ENCODE data around the gene CXCL1.

CXCL1 gene

DNA sequence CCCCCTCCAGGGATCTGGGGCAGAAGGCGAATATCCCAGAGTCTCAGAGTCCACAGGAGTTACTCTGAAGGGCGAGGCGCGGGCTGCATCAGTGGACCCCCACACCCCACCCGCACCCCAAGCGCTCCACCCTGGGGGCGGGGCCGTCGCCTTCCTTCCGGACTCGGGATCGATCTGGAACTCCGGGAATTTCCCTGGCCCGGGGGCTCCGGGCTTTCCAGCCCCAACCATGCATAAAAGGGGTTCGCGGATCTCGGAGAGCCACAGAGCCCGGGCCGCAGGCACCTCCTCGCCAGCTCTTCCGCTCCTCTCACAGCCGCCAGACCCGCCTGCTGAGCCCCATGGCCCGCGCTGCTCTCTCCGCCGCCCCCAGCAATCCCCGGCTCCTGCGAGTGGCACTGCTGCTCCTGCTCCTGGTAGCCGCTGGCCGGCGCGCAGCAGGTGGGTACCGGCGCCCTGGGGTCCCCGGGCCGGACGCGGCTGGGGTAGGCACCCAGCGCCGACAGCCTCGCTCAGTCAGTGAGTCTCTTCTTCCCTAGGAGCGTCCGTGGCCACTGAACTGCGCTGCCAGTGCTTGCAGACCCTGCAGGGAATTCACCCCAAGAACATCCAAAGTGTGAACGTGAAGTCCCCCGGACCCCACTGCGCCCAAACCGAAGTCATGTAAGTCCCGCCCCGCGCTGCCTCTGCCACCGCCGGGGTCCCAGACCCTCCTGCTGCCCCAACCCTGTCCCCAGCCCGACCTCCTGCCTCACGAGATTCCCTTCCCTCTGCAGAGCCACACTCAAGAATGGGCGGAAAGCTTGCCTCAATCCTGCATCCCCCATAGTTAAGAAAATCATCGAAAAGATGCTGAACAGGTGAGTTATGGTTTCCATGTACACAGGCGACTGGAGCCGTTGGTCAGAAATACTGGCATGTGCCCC, at the start of gene CXCL1:
Gene CXCL1 (plus strand): TSS at position 264 of the 926 bp plus-strand sequence. CDS start 78 bp downstream, at position 342.
- H3K4me3 ChIP-seq = peak within 1 kb of the TSS; percentile 31 to 47 (median 43)
- peak within 1 kb of the TSS in 15 of 21 experiments; percentile 1 to 82 (median 58) for H3K27ac ChIP-seq

DNA sequence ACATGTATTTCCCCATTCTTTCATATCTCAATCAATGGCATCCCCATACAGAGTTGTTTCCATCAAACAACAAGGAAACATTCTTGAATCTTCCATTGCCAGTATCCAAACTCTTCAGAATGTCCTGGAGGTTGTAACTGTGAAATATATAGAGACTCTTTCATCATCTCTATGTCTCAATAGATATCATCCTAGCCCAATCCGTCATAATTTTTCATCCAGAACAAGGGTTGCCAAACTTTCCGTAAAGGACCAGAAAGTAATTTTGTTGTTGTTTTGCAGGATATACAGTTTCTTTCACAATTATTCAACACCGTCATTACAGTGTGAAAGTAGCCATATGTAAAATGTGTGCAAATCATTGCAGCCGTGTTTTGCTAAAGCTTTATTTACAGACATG, 47.9 kb upstream of the CXCL1 start:
- Histone ChIP-seq H3K27ac (no peak overlapping the region), H3K4me3 (no peak overlapping the region)

DNA sequence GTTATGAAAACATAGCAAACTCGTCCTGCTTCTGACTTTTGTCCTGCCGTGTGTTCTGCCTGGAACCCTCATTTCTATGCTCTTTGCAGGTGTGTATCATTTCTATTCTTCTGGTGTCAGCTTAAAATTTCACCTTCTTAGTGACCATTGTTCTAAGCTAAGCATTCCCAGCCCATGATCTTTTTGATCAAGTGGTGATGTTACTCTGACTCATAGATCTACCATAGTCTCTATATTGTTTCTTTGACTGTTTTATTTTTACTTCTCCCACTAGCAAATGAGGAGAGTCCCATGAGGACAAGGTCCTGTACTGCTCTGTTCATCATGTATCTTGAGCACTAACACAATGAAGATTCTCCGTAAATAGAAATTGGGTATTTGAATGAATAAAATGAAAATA, 46.8 kb upstream of the CXCL1 start:
- Histone ChIP-seq H3K4me3 (no peak overlapping the region), H3K27ac (no peak overlapping the region)

DNA sequence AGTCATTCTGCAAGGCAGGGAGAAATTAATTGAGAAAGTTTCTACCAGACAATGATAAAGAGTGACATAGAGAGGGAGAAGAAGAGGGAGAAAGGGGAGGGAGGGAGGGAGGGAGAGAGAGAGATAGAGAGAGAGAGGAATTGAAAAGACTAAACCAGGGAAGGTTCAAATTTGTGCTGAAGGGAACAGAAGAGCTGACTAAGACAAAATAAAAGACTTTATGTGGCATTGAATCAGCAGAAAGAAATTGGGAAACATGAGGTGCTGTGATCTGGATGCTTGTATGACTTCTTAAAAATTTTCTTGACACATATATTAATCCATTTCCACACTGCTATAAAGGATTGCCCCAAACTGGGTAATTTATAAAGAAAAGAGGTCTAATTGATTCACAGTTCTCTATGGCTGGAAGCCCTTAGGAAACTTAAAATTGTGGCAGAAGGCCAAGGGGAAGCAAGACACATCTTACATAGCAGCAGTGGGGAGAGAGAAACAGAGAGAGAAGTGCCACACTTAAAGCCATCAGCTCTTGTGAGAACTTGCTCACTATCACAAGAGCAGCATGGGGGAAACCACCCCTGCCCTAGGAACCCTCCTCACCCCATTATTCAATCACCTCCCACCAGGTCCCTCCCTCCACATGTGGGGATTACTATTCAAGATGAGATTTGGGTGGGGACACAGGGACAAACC, 46.2 kb upstream of the CXCL1 start:
- Histone ChIP-seq H3K4me3 (no peak overlapping the region), H3K27ac (no peak overlapping the region)

DNA sequence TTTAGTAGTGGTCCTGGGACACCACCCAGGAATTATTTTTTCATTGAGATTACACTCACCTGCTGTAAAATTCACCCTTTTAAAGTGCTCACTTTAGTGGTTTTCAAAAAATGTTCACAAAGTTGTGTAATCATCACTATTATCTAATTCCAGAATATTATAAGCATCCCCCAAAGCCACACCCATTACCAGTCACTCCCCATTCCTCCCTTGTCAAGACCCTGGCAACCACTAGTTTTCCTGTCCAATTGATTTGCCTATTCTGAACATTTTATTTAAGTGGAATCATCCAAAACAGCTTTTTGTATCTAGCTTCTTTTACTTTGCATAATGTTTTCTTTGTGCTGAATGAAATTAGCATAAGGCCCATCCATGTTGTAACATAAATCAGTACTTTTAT, 45.4 kb upstream of the CXCL1 start:
- H3K4me3 ChIP-seq = no peak overlapping the region
- no peak overlapping the region for H3K27ac ChIP-seq

DNA sequence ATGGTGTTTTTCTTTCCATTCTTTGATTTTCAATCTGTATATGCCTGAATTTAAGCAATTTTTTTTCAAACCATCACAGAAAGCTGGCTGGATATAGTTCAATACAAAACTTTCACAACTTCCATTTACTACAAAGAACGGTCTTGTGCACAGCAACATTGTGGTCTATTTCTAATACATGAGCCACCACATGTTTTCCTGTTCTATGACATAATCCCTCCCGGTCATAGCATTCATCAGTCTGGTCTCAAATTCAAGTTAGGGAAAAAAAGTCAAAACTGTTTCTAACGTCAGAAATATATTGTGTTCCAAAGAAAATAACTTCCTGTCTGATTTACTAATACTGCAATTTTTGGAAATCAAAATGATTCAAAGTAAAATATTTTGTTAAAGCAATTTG, 40.2 kb upstream of the CXCL1 start:
- Histone ChIP-seq H3K27ac (no peak overlapping the region), H3K4me3 (no peak overlapping the region)

DNA sequence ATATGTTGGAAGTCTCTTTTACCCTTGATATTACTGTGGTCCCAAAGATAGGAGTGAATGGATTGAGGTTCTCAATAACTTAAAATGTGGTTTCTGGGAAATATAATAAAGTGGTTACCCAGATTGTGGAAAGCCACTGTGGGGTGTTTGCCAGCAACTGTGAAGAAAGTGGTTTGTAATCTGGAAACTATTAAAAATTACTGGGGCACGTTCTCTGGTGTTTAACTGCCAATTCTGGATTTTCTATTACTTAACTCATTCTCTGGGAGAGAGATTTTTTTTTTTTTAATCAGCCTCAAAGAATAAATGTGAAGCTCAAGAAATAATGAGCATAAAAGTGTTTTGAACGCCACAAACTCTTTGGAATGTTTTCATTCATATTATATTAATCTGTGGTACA, 37.6 kb upstream of the CXCL1 start:
- Histone ChIP-seq H3K27ac (no peak overlapping the region), H3K4me3 (no peak overlapping the region)

DNA sequence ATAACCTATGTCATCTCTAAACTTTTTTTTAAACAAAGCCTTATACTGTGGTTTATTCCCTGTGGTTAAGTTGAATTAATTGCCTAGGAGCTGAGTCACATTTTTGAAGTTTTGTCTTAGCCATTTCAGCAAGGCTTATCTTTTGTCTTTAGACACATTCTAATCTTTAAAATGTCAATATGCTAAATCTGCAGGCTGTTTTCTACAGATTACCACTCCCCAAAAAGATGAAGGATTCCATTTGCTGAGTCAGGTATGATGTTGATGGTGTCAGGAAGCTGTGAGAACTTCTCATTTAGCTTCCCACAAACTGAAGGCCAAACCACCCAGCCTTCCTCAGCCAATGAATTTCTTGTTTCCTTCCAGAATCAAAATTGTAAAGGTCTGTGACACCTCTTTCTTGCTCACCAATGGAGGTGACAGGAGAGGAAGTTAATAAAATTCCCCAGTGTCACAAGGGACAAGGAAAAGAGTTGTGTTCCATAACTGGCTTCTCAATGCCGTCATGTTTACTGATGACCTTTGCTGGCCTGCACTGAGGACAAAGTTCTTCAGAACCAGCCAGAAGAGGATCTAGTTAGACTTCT, 36.4 kb upstream of the CXCL1 start:
- H3K27ac ChIP-seq = no peak overlapping the region

DNA sequence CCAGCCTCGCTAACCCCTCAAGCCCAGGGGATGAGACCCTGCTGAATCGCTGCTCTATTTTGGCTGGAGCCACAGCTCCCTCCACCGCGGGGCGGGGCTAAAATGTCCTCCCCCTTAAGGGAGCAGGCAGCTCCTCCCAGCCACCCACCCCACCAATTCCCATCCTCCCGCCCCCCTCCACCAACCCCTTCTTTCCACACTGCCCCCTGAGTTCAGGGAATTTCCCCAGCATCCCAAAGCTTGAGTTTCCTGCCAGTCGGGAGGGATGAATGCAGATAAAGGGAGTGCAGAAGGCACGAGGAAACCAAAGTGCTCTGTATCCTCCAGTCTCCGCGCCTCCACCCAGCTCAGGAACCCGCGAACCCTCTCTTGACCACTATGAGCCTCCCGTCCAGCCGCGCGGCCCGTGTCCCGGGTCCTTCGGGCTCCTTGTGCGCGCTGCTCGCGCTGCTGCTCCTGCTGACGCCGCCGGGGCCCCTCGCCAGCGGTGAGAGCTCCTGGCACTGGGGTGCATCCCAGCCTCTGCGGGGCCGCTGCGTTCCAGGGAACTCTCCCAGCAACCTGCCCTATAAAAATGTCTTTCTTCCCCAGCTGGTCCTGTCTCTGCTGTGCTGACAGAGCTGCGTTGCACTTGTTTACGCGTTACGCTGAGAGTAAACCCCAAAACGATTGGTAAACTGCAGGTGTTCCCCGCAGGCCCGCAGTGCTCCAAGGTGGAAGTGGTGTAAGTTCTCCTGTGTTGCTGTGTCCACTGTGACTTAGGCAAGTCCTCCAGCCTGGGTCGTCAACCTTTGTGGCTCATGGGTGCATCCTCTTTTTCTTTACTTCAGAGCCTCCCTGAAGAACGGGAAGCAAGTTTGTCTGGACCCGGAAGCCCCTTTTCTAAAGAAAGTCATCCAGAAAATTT, 32.6 kb upstream of the CXCL1 start, which contains the start of gene CXCL6:
Gene CXCL6 (plus strand): TSS at position 306 of the 907 bp plus-strand sequence. CDS start 73 bp downstream, at position 379.
- H3K4me3 ChIP-seq = peak within 1 kb of the TSS in 6 of 7 experiments; percentile 11 to 38 (median 28)
- peak within 1 kb of the TSS in 1 of 21 experiments; percentile 50 for H3K27ac ChIP-seq

More for the DNA sequence above, 36.4 kb upstream of the CXCL1 start:
- H3K4me3 ChIP-seq = no peak overlapping the region

DNA sequence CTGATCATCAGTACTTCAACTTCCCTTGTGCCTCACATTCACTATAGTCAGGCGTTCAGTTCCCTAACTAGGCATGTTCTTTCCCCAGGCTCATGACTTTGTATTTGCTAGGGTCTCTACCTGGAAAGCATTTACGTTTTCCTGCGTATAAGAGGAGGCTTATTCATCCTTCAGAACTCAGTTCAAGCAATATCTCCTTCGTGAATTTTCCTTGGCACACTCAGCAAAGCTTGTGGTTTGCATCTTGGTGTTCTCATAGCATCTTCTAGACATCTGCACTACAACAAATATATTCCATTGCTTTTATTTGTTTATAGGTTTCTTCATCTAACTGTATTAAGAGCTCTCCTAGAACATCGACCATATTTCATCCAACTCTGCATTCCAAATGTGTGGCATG, 30.1 kb upstream of the CXCL1 start:
- H3K27ac ChIP-seq = no peak overlapping the region
- no peak overlapping the region for H3K4me3 ChIP-seq

DNA sequence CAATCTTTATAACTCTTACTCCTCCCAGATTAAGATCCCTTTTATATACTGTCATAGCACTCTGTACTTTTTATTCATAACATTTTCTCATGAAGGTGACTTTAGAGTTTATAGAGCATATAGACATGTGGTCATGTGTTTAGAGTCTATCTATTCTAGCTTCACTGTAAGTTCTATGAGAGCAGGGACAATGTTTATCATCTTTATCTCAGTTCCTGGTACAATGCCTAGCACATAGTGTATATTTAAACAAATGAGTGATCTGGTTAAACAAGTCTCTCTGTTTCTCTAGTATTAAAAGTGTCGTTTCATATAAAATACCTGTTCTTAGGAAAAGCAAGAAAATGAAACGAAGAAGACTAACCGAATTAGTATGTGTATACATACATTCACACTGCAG, 29.5 kb upstream of the CXCL1 start:
- H3K4me3 ChIP-seq = no peak overlapping the region

DNA sequence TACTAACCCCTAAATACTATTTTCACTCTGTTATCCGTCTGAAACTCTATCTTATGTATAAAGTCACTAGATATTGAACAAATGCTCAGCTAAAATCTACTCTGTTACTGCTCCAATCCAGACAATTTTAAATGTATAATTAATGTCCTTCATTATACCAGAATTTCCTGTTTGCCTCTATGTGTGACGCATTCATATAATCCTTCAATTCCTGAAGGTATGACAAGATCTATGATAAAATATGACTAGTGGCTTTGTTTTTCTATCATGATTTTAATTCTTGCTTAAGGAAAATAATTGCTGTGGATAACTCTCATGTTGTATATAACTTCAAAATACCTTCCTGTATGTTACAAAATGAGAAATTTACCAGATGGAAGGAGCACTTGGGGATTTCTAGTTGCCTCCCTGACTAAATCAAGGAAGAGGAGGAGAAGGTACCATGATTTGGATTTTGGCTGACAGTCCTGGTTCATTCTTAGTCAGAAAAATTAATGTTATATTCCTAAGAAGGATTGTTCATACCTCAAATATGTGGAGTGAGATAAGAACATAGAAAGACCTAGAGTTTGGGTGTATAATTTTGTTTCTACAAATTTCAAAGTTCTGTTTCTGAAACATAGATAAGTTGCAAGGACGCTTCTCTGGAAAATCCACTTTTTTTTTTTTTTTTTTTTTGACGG, 27.8 kb upstream of the CXCL1 start:
- no peak overlapping the region for H3K27ac ChIP-seq
- no peak overlapping the region for H3K4me3 ChIP-seq

More for the DNA sequence above, 29.5 kb upstream of the CXCL1 start:
- no peak overlapping the region for H3K27ac ChIP-seq

DNA sequence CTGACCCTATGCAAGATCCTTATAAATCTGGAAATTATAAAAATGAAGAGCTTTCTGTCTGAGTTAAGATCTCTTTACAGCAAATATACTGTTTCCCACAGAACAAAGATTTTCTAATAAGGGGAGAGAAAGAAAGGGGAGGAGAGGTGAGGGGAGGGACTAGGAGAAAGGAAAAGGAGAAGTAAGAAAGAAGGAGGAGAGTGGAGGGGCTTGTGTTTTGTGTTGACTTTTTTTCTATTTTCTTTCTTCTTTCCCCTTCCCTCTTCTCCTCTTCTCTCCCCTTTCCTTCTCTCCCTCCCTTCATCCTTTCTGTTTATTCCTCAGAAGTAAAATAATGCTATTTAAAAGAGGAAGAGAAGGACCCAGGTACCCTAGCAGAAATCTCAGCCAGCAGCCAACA, 26.5 kb upstream of the CXCL1 start:
- Histone ChIP-seq H3K4me3 (no peak overlapping the region), H3K27ac (no peak overlapping the region)

DNA sequence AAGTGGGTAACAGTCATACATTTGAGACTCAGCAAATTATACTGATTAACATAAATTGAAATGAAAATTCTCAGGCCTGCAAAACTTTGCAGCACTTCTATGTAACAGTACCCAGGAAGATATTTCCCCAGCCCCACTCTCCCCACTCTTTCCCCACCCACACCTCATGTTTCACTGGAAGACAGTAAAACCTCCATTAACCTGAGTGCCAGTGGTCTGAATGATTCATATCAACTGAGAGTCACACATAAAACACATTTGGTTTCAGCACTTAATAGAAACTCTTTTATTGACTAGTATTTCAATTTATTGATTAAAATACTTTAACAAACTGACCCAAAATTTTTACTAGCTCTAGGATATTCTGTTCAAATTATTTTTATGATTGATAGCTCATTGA, 25.8 kb upstream of the CXCL1 start:
- H3K4me3 ChIP-seq = no peak overlapping the region

DNA sequence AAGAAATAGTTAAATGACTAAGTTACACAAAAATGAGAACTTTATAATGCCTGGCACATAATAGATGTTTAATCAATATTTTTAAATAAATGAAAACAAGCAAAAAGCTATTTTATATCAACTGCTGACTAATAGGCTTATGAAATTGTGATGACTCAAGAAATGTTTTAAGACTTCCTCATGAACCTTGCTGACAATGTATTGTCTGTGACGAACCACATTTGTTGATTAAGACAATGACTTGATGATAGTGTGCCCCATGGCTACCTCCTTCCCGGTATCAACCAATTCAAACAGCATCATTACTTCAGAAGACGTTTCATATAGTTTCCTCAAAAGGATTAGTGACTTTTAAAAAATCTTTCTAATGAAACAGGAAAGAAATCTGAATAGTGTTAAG, 24.8 kb upstream of the CXCL1 start:
- Histone ChIP-seq H3K4me3 (no peak overlapping the region), H3K27ac (no peak overlapping the region)

More for the DNA sequence above, 25.8 kb upstream of the CXCL1 start:
- H3K27ac ChIP-seq = no peak overlapping the region

DNA sequence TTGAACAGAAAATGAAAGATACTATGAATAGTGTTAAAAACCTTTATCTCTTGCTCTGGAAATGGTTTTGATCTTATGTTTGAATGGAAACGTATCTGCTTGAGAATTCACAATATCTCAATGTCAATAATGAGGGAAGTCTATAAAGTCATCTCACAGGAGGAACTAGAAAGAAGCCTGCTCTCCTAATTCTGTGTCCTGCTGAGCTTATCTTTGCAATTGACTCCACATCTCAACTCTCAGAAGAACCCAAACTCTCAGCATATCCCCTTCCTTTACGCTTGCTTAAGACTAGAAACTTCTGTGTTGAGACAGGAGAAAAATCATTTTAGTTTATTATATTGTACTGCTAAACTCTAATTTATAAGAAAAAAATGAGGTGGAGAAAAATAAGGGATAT, 24.4 kb upstream of the CXCL1 start:
- no peak overlapping the region for H3K4me3 ChIP-seq
- H3K27ac ChIP-seq = no peak overlapping the region

DNA sequence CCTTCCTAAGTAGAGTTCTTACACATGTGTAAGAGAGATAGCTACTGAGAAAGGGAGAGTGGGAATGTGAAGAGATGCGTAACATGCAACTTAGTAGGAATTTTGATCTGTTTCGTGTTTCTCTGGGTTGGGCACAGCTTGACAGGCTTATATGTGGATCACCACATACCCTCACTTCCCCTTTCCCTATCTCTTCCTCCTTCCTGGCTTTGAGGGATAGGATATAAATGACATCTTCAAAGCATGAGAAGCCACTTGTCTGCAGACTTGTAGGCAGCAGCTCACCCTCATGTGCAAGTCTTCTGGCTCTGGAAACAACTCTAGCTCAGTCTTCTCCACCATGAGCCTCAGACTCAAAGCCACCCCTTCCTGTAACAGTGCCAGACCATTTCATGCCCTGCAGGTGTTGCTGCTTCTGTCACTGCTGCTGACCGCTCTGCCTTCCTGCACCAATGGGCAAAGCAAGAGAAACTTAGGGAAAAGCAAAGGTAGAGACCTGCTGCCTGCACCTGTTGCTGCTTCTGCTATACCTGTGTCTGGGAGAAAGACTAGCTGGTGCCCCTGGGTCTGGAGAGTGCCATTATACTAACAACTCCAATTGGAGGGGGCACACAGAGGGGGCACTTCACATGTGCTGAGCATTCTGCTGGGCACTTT, 21.5 kb upstream of the CXCL1 start:
- Histone ChIP-seq H3K4me3 (no peak overlapping the region), H3K27ac (no peak overlapping the region)

DNA sequence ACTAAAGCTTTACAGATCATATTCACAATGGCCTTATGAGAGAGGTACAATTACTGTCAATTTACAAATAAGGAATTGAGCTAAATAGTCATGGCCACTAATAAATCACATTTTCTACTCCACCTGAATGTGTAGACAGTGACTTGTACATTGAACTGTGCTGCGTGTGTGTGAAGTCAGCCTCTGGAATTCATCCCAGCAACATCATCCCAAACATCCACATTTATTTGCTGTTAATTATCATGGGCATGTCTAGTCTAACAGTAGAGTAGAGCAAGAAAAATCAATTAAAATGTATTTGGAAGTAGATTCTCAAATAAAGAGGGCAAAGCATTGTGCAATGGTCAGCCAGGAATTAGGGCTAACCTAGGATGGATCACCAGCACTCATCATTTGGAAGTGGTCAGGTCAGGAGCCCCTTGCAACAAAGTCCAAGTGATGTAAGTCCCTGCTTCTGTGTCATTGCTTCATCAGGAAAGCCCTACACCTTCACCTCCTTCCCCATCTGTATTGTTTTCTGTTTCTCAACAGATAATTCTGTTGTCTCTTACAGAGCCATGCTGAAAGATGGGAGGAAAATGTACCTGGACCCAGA, 20.9 kb upstream of the CXCL1 start:
- H3K27ac ChIP-seq = no peak overlapping the region
- H3K4me3 ChIP-seq = no peak overlapping the region

Measured in skin epidermis (tissue), 12 donors.